ENCODE results near the gene RPS6KB1.

- TF ChIP-seq POLR2A (IDR thresholded peaks at IDR 0.05) (no peak), POLR2AphosphoS5 (IDR thresholded peaks at IDR 0.05) (no peak), CTCF (IDR thresholded peaks at IDR 0.05) (no peak)
Measured at GRCh38 chr17:59870482-59870881, 22.4 kb upstream of the RPS6KB1 start.
